Suprapubic skin (tissue), 4 donors: ENCODE data around the gene BCL11B. TPM values are rescaled to one million over a fixed set of nuclear protein-coding genes. Genes with fewer than 3 reads are reported as not detected.
A peak's percentile ranks its signal among the peaks of the same experiment; 100 is the strongest.
"Not testable (repeated sequence)": the region's sequence is repeated elsewhere in the genome, so short reads cannot be mapped to it uniquely, and the experiment has no call there.

Experiments used
- DNase-seq, 2 donors: peaks; one replicate each; pipeline ENCODE4 v3.0.0-alpha.2; 2019; ENCODE audit warnings: low spot score in 2 of 2
- H3K27ac ChIP-seq: fragments of 200-600 bp; sonication (generic); one replicate; pipeline ENCODE4 v1.5.1; 2019
- H3K27me3 ChIP-seq: fragments of 200-600 bp; sonication (generic); one replicate; pipeline ENCODE4 v1.5.1; 2019
- H3K36me3 ChIP-seq: fragments of 200-600 bp; sonication (generic); one replicate; pipeline ENCODE4 v1.5.1; 2019
- H3K4me1 ChIP-seq: fragments of 200-600 bp; sonication (generic); one replicate; pipeline ENCODE4 v1.5.1; 2019
- H3K4me3 ChIP-seq: fragments of 200-600 bp; sonication (generic); one replicate; pipeline ENCODE4 v1.5.1; 2019; ENCODE audit warnings: mild to moderate bottlenecking
- H3K9me3 ChIP-seq: fragments of 200-600 bp; sonication (generic); one replicate; pipeline ENCODE4 v1.5.1; 2019
- CTCF ChIP-seq, 2 donors: fragments of 200-600 bp in 1 of 2; fragments of 450-650 bp in 1 of 2; sonication (generic) in 1 of 2; IDR thresholded peaks; one replicate each; pipeline ENCODE4 v1.5.1; 2016 to 2019; ENCODE audit warnings: antibody characterized with exemption in 2 of 2, mild to moderate bottlenecking in 1 of 2, moderate library complexity in 1 of 2
- EP300 ChIP-seq: sonication (generic); formaldehyde crosslinking; IDR thresholded peaks from one replicate; pipeline ENCODE4 v1.6.1; 2017; ENCODE audit warnings: antibody characterized with exemption
- POLR2A ChIP-seq, 2 donors: fragments of 450-650 bp; IDR thresholded peaks; one replicate each; pipeline ENCODE4 v1.6.1; 2017; ENCODE audit warnings: antibody characterized with exemption in 2 of 2, mild to moderate bottlenecking in 2 of 2, moderate library complexity in 2 of 2
- POLR2AphosphoS5 ChIP-seq, 3 donors: sonication (generic); formaldehyde crosslinking; IDR thresholded peaks; one replicate each; pipeline ENCODE4 v1.6.1; 2017; ENCODE audit warnings: antibody characterized with exemption in 3 of 3
- WGBS: methylation state at CpG from one replicate; pipeline ENCODE4 v1.1.5; 2018; 5-methylcytosine and 5-hydroxymethylcytosine counted together
- total RNA-seq, 4 donors: library from RNA; depleted of rRNA; stranded (reverse); fragments of >200 nt; gene quantifications; one replicate each; pipeline ENCODE4 v1.1.0, GENCODE V29; 2016

The BCL11B gene
- total RNA-seq, 4 donors from 2014 or later, result 35.9 to 53.8 (median 47.5) TPM

- no peak for DNase-seq
Observed at GRCh38 chr14:99231850-99232713, 39.9 kb downstream of the BCL11B start.

DNA sequence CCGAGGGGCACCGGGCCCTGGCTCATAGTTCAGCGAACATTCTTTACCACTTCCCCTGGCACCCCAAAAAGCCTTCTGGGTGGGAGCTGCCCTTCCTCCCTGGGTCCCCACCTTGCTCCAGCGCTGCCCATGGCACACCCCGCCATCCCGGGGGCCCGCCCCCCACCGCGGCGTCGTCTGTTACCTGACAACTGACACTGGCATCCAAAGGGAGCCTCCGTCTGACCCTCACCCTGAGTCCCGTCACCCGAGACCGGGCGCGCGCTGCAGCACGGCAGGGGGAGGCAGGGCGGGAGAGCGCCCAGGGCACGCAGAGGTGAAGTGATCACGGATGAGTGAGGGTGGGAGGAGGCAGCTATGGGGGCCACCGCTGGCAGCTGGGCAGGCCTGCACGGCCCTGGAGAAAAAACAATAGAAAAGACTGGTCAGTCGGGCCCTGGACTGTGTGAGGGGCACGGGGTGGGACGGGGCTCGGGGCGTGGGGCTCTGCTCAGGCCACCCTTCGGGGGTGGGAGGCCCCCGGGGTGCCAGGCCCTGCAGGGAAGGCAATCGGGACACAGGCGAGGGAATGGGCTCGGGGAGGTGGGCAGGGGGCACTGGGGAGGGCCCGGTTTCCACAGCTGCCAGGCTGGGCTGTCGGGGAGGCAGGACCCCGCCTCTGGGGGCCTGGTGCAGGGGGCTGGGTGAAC is 40.7 kb downstream of the BCL11B start:
- Histone ChIP-seq H3K27me3 (peaks cover 10% of the 10 kb centered on the region), H3K4me3 (peak overlapping the region; percentile 14), H3K27ac (peak overlapping the region; percentile 63), H3K4me1 (peaks cover 70% of the 10 kb centered on the region), H3K36me3 (no peaks in the 10 kb centered on the region), H3K9me3 (no peaks in the 10 kb centered on the region)
- 35% methylated on average over 31 of the region's 38 CpGs for WGBS
- no peak for DNase-seq
- TF ChIP-seq POLR2A (IDR thresholded peaks at IDR 0.05) (no peak), EP300 (no peak), CTCF (IDR thresholded peaks at IDR 0.05) (no peak)

More at GRCh38 chr14:99231850-99232713, 39.9 kb downstream of the BCL11B start:
- Histone ChIP-seq H3K4me3 (peak overlapping the region; percentile 14), H3K4me1 (peaks cover 72% of the 10 kb centered on the region), H3K27me3 (peaks cover 10% of the 10 kb centered on the region), H3K27ac (peak overlapping the region; percentile 63), H3K36me3 (no peaks in the 10 kb centered on the region), H3K9me3 (no peaks in the 10 kb centered on the region)
- TF ChIP-seq POLR2AphosphoS5 (IDR thresholded peaks at IDR 0.05), result no peak
- TF ChIP-seq POLR2A (IDR thresholded peaks at IDR 0.05), result no peak
- TF ChIP-seq EP300, result no peak
- no peak for TF ChIP-seq CTCF (IDR thresholded peaks at IDR 0.05)
- WGBS, result 20% methylated on average over 17 of the region's 21 CpGs

- Histone ChIP-seq H3K36me3 (no peaks in the 10 kb centered on the region), H3K4me1 (peaks cover 68% of the 10 kb centered on the region), H3K27ac (peak overlapping the region; percentile 63), H3K4me3 (no peak overlapping the region), H3K9me3 (no peaks in the 10 kb centered on the region), H3K27me3 (peaks cover 10% of the 10 kb centered on the region)
- no peak for TF ChIP-seq POLR2AphosphoS5 (IDR thresholded peaks at IDR 0.05)
- no peak for TF ChIP-seq CTCF (IDR thresholded peaks at IDR 0.05)
- no peak for TF ChIP-seq EP300
- TF ChIP-seq POLR2A (IDR thresholded peaks at IDR 0.05), result no peak
- no peak for DNase-seq
- WGBS, result 34% methylated on average over 22 of the region's 23 CpGs
Observed at GRCh38 chr14:99230208-99231151, 41.5 kb downstream of the BCL11B start.

DNA sequence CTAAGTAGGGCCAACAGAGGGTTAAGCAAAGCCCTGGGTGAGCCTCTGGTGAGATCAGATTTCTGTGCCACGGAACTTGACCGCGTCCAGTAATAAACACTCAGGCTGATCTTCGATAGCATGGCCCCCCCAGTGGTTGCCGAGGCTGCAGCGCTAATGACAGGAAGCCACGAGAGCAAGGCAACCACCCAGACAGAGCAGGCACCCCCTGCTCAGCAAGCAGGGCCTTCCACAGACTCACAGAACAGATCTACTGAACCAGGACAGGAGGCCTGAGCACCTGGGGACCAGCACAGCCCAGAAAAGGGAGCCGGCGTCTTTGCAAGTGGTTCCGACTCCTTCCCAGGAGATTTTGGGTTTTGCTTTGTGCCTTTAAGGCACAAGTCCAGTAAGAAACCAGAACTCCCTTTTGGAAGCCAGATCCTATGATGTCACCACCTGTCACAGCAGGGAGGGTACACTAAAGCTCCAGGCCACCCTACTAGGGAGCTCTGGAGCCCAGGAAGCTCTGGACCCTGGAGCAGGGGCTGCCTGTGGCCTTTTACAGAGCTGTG is 42.3 kb downstream of the BCL11B start:
- DNase-seq, result no peak
- Histone ChIP-seq H3K4me3 (no peak overlapping the region), H3K4me1 (peaks cover 68% of the 10 kb centered on the region), H3K27me3 (peaks cover 10% of the 10 kb centered on the region), H3K9me3 (no peaks in the 10 kb centered on the region), H3K36me3 (no peaks in the 10 kb centered on the region), H3K27ac (peak overlapping the region; percentile 63)
- WGBS, result 52% methylated on average over 9 of the region's 10 CpGs
- TF ChIP-seq EP300 (no peak), CTCF (IDR thresholded peaks at IDR 0.05) (no peak), POLR2AphosphoS5 (IDR thresholded peaks at IDR 0.05) (no peak), POLR2A (IDR thresholded peaks at IDR 0.05) (no peak)

DNA sequence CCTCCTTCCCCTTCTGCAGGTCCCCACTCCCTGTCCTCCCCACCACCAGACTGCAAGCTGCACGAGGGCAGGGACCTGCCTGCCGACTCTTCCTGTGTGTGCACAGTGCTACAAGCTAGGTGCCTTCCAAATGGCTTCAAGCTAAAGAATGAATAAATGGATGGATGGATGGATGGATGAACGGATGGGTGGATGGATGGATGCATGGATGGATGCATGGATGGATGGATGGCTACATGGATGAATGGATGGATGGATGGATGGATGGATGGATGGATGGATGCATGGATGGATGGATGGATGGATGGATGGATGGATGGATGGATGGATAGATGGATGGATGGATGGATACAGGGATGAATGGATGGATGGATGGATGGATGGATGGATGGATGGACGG is 43.2 kb downstream of the BCL11B start:
- not testable (repeated sequence) for DNase-seq, H3K27ac ChIP-seq, H3K4me3 ChIP-seq, H3K9me3 ChIP-seq, H3K36me3 ChIP-seq
- 78% methylated on average over 4 of the region's 4 CpGs for WGBS
- Histone ChIP-seq H3K27me3 (peaks cover 10% of the 10 kb centered on the region), H3K4me1 (peaks cover 58% of the 10 kb centered on the region)
